Stimulated activated CD8-positive, alpha-beta memory T cell treated with anti-CD3 and anti-CD28 coated beads, Interleukin-4, amount 100 ng/mL, for 4 hours (primary cell): ENCODE measurements around the gene EPHA6.

Experiments
- DNase-seq, 2 donors: peaks; one replicate each; pipeline ENCODE4 v3.0.0-alpha.2; 2020; ENCODE audit warnings: low read depth in 2 of 2, low spot score in 1 of 2

The EPHA6 gene

DNA sequence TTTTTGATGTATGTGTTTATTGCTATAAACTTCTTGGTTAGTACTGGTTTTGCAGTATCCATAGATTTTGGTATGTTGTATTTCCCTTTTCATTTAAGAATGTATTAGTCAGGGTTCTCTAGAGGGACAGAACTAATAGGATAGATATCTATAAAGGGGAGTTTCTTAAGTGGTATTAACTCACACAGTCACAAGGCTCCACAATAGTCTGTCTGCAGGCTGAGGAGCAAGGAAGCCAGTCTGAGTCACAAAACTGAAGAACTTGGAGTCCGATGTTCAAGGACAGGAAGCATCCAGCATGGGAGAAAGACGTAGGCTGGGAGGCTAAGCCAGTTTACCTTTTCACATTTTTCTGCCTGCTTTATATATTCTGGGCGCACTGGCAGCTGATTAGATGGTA, 958.5 kb downstream of the EPHA6 start:
- no peak for DNase-seq

DNA sequence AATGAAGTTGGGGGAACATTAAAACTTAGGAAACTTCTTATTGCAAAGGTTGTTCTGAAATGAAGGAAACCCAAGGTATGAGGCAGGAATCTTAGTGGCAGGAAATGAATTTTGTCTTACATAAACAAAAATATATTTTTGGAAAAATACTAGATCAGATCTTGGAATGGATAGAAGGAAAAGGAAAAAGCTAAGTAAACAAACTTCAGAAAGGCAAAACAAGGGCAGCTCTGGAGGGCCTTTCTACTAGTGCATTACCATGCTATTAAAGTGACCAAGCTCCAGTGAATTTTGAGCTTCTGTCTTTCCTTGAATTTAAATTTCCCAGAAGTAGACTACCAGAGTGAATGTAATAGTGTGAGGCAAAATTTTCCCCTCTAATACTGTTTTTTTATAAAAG, 963.8 kb downstream of the EPHA6 start:
- DNase-seq, result no peak

- no peak for DNase-seq
Measured at GRCh38 chr3:97793420-97794019, 979.1 kb downstream of the EPHA6 start.

DNA sequence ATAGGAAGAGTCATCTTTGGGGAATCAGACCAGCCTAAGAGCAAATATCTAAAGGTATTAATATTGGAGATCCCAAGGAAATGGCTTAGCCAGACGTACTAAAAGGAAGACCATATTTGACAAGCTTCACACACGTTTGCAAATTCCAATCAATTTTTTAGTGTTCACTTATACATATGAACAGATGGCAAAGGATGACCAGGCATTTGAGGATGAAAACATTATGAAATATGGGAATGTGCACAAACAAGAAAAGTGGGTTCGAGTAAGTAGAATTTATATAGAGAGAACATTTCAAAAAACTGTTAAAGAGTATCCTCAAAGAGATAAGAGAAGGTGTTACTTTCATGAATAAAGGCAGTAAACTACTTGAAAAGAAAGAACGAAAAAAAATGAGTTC, 981.6 kb downstream of the EPHA6 start:
- no peak for DNase-seq
